ENCODE measurements around the gene P2RX2. TPM values are rescaled to one million over a fixed set of nuclear protein-coding genes. Genes with fewer than 3 reads are reported as not detected.

Gene P2RX2
- under 1 TPM in 2 of 10 donors, not detected in 8; 0.07 to 0.24 TPM for polyA plus RNA-seq (ENCODE audit: insufficient read length in 10 of 10)
- long read RNA-seq, donor 1: 0 reads
- long read RNA-seq, donor 2: 0 reads
- long read RNA-seq, donor 3: 0 reads
- long read RNA-seq, donor 4: 0 reads
- long read RNA-seq, donor 5: 0 reads
- long read RNA-seq, donor 6: 0 reads
- long read RNA-seq, donor 7: 0 reads
- long read RNA-seq, donor 8: 0 reads
- long read RNA-seq, donor 9: 0 reads

DNA sequence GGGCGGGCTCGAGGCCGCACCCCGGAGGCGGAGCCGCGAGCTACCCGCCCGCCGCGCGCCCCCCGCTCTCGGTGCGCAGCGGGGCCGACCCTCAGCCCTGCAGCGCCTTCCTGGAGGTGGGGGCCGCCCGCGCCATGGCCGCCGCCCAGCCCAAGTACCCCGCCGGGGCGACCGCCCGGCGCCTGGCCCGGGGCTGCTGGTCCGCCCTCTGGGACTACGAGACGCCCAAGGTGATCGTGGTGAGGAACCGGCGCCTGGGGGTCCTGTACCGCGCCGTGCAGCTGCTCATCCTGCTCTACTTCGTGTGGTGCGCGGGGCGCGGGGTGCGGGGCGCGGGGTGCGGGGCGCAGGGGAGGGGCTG lies at the start of gene P2RX2:
Gene P2RX2, plus strand, starts transcription at position 94 of the 361 bp plus-strand sequence. Its CDS starts 41 bp downstream, at position 135.
- no peak for DNase-seq

GRCh38 chr12:132568826-132569480 lies 49.6 kb upstream of the P2RX2 start:
- no peak for DNase-seq

- no peak for DNase-seq
These were observed 48.6 kb upstream of the P2RX2 start for GRCh38 chr12:132569856-132570480.

DNA sequence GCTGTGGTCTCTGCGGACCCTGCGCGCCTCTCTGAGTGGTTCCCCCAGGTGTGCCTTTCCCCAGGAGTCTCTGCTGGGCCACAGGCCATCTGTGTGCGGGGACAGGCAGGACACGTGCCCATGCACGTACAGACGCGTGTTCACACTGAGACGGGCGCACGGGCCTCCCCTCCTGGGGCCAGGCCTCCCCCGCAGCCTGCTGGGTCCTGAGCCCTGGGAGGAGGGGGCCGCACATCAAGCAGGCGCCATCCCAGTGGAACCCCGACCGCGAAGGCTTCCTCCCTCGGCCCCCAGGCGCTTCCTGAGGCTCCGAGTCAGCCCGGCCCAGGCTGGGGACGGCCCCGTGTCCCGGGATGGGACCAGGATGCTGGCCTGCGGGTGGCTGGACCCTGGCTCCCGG lies 47.9 kb upstream of the P2RX2 start:
- no peak for DNase-seq

GRCh38 chr12:132571051-132571450 lies 47.5 kb upstream of the P2RX2 start:
- no peak for DNase-seq

DNA sequence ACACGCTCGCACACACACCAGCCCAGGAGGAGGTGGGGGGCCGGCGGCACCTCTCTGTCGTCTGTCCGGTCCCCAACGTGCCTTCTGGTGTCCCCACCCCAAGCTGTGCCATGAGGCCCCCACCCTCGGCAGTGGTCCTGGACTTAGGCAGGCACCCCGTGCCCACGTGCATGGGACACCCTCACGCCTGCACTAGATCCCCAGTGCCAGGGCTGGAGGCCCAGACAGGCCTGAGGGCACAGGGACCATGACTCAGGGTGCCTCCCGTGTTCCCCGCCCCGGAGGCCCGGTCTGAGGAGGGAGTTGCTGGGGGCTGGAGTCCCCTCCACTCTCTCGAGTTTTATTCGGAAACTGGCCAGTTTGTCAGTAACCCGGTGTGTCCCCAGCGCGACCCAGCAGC lies 47.0 kb upstream of the P2RX2 start:
- no peak for DNase-seq

DNA sequence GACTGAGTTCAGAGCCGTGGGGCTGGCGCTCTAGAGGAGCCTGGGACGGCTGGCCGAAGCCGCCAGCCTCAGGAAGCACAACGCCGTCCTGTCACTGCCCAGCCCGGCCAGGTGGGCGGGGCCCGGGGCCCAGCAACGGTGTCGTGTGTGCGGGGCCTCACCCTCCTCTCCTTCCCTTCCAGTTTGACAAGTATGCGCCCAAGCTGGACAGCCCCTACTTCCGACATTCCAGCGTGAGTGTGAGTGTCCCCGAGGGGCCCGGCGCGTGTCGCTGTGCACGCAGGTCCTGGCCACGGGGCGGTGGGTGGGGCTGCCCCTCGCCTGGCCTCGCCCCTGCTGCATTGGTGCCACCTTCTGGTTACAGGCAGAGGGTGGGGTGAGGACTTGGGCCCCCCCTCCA lies 46.5 kb upstream of the P2RX2 start:
- no peak for DNase-seq

- DNase-seq: no peak
These were observed 45.5 kb upstream of the P2RX2 start for GRCh38 chr12:132572801-132573760.

DNA sequence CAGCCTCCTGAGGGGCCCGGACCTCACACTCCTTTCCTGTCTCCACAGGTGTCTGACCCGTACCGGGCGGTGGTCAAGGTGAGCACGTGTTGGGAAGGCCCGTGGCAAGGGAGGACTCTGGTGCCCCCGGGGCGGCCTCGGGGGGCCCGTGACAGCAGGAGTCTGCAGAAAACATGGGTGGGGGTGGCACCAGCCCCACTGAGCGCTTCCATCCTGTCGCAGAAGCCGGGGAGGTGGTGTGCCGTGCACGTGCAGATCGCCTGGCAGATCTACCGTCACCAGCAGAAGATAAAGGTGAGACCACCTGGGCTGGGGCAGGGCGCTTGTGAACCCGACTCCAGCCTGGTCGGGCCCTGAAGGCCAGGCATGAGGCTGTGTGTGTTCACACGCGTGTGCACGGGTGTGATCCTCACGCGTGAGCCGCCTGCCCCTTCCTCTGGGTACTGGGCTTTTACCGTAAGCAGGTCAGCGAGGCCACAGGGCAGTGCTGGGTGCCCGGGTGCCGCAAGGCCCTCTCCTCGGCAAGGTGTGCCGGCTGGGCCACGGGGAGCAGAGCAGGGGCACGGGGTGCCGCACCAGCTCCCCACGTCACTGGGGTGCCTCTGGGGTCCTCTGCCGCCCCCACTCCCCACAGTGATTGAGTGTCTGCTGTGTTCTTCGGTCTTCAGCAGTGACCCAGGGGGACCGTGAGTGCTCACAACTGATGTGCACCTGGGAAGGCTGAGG lies 44.1 kb upstream of the P2RX2 start:
- DNase-seq: no peak

DNA sequence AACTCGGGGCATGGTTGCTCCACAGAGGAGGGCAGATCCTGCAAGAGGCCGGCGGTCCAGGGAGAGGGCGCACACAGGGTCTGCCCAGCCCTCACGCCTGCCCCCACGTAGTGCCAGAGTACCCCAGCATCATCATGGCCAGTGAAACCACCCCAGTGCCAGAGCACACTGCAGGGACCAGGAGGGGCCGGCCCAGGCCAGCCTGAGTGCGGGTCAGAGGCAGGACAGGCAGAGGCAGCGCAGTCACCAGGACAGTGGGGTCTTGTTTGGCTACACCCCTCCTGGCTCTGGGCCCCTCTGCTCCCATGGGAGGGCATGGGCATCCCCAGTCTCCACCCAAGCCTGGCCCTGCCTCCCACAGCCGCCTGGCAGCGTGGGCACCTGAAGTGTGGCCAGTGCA lies 42.9 kb upstream of the P2RX2 start:
- DNase-seq: no peak

DNA sequence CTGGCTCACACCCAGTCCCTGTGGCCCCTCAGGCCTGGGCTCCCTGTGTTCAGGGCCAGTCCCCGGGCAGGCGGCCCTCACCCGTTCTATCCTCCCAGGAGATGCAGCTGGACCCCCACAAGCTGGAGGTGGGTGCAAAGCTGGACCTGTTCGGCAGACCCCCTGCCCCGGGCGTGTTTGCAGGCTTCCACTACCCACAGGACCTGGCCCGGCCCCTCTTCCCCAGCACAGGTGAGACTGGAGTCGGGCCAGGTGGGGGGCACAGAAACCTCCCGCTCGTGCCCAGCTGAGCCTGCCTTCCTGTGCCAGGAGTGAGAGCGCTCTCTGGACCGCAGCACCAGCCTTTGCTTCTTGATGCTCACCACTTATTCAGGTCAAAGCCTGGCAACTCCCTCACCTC lies 41.9 kb upstream of the P2RX2 start:
- DNase-seq: no peak

DNA sequence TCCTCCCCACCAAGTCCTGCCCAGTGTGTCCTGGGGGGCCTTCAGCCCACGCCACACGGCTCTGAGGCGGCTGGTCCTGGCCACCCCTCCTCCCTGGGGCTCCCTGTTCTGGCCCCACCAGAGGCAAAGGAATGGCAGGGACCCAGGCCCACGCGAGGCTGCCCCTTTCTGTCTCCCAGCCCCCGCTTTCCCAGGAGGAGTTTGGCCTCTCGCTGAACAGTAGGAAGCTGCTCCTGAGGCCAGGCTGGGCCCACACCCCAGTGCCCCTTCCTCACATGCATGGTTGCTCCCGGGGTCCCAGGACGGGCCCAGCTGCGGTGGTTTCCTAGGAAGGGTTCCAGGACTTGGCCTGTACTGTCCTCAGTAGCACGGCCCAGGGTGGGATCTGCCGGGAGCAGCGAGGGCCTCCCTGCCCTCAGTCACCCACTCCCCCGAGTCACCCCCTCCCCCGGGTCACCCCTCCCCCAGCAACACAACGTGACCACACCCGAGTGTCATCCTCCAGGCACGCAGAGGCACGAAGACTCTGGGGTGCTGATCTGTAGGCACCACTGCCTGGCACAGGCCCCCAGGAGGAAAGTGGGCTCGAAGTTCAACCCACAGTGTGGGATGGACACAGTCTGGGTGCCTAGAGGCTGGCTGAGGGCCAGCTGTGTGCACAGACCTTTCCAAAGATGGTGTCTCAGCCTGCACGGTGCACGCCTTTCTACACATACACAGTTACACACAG lies 41.2 kb upstream of the P2RX2 start:
- no peak for DNase-seq

- no peak for DNase-seq
These were observed 40.5 kb upstream of the P2RX2 start for GRCh38 chr12:132578118-132578517.

DNA sequence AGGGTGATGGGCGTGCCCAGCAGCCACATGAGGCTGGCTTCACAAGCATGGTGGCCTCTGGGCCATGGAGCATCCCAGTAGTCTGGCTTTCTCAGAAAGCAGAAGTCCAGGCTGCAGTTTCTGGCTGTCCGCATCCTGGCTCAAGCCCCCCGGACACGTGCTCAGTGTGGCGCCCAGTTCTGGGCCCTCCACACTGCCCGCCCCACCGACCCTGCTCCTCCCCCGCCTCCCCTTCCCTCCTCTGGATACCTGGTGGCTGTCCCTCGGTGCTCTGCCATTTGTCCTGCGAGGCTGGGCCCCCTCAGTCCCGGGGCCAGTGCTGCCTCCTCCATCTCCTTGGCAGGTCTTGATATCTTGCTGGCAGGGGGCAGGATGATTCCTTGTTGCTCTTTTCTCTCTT lies 39.8 kb upstream of the P2RX2 start:
- DNase-seq: no peak

DNA sequence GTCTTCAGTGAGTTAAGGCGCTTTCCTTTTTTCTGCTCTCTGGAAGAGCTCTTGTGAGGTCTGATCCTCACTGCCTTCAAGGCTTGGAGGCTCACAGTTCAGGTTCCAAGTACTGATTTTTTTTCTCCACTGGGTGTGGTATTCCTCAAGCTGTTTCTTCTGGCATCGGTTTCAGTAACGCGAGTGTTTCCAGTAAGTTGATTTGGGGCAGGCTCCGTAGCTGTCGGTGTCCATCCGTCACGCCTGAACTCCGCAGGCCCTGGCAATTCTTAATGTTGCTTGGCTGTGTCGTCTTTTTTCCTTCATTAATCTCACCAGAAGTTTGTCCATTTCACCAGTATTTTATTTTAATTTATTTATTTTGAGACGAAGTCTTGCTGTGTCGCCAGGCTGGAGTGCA lies 38.8 kb upstream of the P2RX2 start:
- peak; percentile 47 to 75 (median 62) for DNase-seq

DNA sequence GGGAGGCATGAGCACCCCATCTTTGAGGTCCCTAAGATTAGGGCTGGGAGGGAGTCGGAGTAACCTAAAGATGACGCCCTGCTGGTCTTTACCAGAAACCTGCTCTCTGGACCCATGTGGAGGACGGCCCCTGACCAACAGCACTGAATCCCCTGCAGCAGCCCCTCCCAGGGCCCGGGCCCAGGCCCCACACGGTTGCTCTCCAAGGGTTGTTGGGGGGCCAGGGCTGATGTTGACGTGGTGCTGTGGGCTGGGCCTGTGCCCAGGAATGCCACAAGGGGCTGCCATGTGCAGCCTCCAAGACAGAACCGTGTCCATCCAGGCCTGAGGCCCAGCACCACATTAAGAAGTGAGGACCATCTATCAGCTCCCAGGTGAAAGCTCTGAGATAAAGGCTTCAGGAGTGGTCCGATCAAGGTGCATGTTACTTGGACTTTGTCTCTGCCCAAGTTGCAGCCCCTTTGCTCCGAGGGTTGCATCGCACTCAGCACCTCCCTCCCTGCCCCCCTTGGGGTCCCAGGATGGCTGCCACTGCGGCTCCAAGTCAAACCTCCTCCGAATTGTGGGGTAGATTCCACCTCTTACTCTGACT lies 37.8 kb upstream of the P2RX2 start:
- DNase-seq: no peak

GRCh38 chr12:132581348-132582057 lies 37.1 kb upstream of the P2RX2 start:
- no peak for DNase-seq

DNA sequence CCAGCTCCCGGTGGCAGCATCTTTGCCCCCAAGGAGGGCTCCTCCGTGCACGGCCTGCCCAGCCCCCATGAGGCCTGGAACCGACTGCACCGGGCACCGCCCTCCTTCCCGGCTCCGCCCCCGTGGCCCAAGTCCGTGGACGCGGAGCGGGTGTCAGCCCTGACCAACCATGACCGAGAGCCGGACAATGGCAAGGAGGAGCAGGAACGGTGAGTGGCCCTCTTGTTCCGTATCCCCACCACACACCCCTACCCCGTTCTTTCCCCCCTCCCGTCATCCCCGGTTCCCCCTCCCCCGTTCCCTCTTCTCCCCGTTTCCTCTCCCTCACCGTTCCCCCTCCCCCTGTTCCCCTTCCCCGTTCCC lies 36.5 kb upstream of the P2RX2 start:
- DNase-seq: no peak

DNA sequence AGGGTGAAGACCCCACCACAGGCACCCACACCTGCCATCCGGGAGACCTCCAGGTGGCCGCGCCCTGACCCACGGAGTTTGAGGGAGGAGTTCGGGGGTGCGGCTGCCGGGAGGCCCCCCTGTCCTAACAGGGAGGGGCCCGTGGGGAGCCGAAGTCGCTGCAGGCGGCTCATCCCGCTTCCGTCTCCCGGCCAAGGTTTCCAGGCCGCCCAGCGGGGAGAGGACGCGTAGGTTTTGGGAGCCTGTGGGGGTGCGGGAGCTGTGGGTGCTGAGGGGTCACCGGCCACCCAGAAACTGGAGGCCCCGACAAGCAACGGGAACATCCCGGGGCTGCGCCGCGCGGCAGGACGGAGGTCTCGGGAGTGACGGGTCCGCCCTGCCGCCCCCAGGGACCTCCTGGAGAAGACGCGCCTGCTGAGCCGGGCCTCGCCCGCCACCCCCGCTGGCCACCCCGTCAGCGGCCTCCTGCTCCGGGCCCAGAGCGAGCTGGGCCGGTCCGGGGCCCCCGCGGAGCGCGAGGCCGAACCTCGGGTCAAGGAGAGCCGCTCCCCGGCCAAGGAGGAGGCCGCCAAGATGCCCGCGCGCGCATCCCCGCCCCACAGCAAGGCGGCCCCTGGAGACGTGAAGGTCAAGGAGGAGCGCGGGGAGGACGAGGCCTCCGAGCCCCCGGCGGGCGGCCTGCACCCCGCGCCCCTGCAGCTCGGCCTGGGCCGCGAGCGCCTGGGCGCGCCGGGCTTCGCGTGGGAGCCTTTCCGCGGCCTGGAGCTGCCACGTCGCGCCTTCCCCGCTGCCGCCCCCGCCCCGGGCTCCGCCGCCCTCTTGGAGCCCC lies 35.8 kb upstream of the P2RX2 start:
- DNase-seq: peak in 1 of 3 donors; percentile 48

Data from muscle of back (tissue), 13 donors.